Cardiac ventricle fibroblast (primary cell): ENCODE results near the gene LRRK2. TPM values are rescaled to one million over a fixed set of nuclear protein-coding genes. Genes with fewer than 3 reads are reported as not detected.

Source experiments
- total RNA-seq: library from RNA; depleted of rRNA; stranded (reverse); fragments of >200 nt; gene quantifications from 2 replicates; pipeline ENCODE4 v1.2.3, GENCODE V29; 2015

Gene LRRK2
- 4.9 and 5.8 TPM in 2 replicates for total RNA-seq

GRCh38 chr12:40224439-40225291 is at the start of gene LRRK2:
TSS of gene LRRK2 (plus strand) at chr12:40224997. CDS start at chr12:40225132, 135 bp downstream.

Other genes with a start within 250 kb of the LRRK2 start
- 12.0 and 12.4 TPM in 2 replicates for gene SLC2A13, start 118.9 kb upstream of the LRRK2 start, total RNA-seq